Erythroblast (primary cell): ENCODE data around the gene LMLN.
A peak's percentile ranks its signal among the peaks of the same experiment; 100 is the strongest.
"Not testable (repeated sequence)": the region's sequence is repeated elsewhere in the genome, so short reads cannot be mapped to it uniquely, and the experiment has no call there.

Experiments
- DNase-seq, 2 experiments: peaks; one replicate each; lab custom pipeline; 2025; lab: John Stamatoyannopoulos, UW
- GATA1 ChIP-seq: IDR thresholded peaks from 2 replicates; pipeline ENCODE4 v1.6.1; 2011; ENCODE audit warnings: low read depth, mild to moderate bottlenecking, control low read depth, low read length, moderate library complexity
- POLR2A ChIP-seq: IDR thresholded peaks from 2 replicates; pipeline ENCODE4 v1.6.1; 2011; ENCODE audit warnings: mild to moderate bottlenecking, low read length

LMLN gene

GRCh38 chr3:198025644-198026043, 65.6 kb downstream of the LMLN start:
- no peak for DNase-seq
- TF ChIP-seq GATA1 (no peak), POLR2A (no peak)

GRCh38 chr3:198026620-198027019, 66.6 kb downstream of the LMLN start:
- no peak for TF ChIP-seq GATA1
- no peak for TF ChIP-seq POLR2A
- no peak for DNase-seq

GRCh38 chr3:198027045-198027798, 67.2 kb downstream of the LMLN start:
- DNase-seq: no peak
- TF ChIP-seq POLR2A (no peak), GATA1 (no peak)

- no peak for TF ChIP-seq POLR2A
- no peak for TF ChIP-seq GATA1
- DNase-seq: no peak
Observed at GRCh38 chr3:198027799-198028390, 67.9 kb downstream of the LMLN start.

GRCh38 chr3:198028718-198029117, 68.7 kb downstream of the LMLN start:
- DNase-seq: no peak

GRCh38 chr3:198030125-198030524, 70.1 kb downstream of the LMLN start:
- TF ChIP-seq GATA1: no peak
- TF ChIP-seq POLR2A: no peak

More at GRCh38 chr3:198028718-198029117, 68.7 kb downstream of the LMLN start:
- TF ChIP-seq POLR2A (no peak), GATA1 (no peak)

GRCh38 chr3:198030726-198031125, 70.7 kb downstream of the LMLN start:
- TF ChIP-seq GATA1 (no peak), POLR2A (no peak)
- DNase-seq: no peak

More at GRCh38 chr3:198030125-198030524, 70.1 kb downstream of the LMLN start:
- no peak for DNase-seq

GRCh38 chr3:198032039-198032936, 72.3 kb downstream of the LMLN start:
- TF ChIP-seq POLR2A: no peak
- TF ChIP-seq GATA1: no peak
- DNase-seq: no peak

GRCh38 chr3:198043119-198043518, 83.1 kb downstream of the LMLN start:
- TF ChIP-seq GATA1 (no peak), POLR2A (no peak)
- DNase-seq: no peak

- TF ChIP-seq POLR2A (no peak), GATA1 (no peak)
- DNase-seq: no peak
Observed at GRCh38 chr3:198046120-198046857, 86.3 kb downstream of the LMLN start.

- DNase-seq: no peak
- TF ChIP-seq GATA1 (no peak), POLR2A (no peak)
Observed at GRCh38 chr3:198048445-198048844, 88.4 kb downstream of the LMLN start.

GRCh38 chr3:198051836-198052235, 91.8 kb downstream of the LMLN start:
- TF ChIP-seq POLR2A (no peak), GATA1 (no peak)
- DNase-seq: peak in 1 of 2 experiments; percentile 40

GRCh38 chr3:198053462-198053861, 93.4 kb downstream of the LMLN start:
- not testable (repeated sequence) for DNase-seq
